Common myeloid progenitor, CD34-positive (primary cell): ENCODE data around the gene SLC6A3.

Experiments
- CTCF ChIA-PET: fragments of 350-600 bp; sonication (Branson Sonifier 250); formaldehyde crosslinking; loops from one replicate; lab custom pipeline; 2021; ENCODE audit warnings: antibody characterized with exemption; lab: Charles Lee
- POLR2A ChIA-PET: fragments of 350-600 bp; sonication (Branson Sonifier 250); formaldehyde crosslinking; loops from one replicate; lab custom pipeline; 2021; ENCODE audit warnings: antibody characterized with exemption; lab: Charles Lee
- DNase-seq, 3 donors: peaks; one replicate each; pipeline versions ENCODE4 v3.0.0 to v3.0.0-alpha.2; 2013
- H3K27ac ChIP-seq, 2 experiments: 1 replicate in 1 of 2; 2 replicates in 1 of 2; pipeline ENCODE4 v1.7.0; 2013; ENCODE audit warnings: inconsistent platforms in 2 of 2, low read length in 2 of 2, mild to moderate bottlenecking in 2 of 2, low read depth in 1 of 2, moderate library complexity in 1 of 2; ENCODE audit not compliant: severe bottlenecking in 2 of 2, insufficient read depth in 1 of 2, poor library complexity in 1 of 2
- H3K27me3 ChIP-seq, 5 experiments: replicated peaks in 2 of 5; 1 replicate in 3 of 5; 2 replicates in 2 of 5; pipeline versions ENCODE4 v1.6.1 to v1.7.0; 2013; ENCODE audit warnings: low read length in 4 of 5, mild to moderate bottlenecking in 2 of 5, moderate library complexity in 2 of 5, inconsistent platforms in 1 of 5; ENCODE audit not compliant: insufficient read depth in 5 of 5, control insufficient read depth in 4 of 5
- H3K36me3 ChIP-seq, 4 experiments: 1 replicate in 2 of 4; 2 replicates in 2 of 4; pipeline versions ENCODE4 v1.6.1 to v1.7.0; 2013; ENCODE audit warnings: low read length in 3 of 4, control low read depth in 1 of 4, mild to moderate bottlenecking in 1 of 4; ENCODE audit not compliant: control insufficient read depth in 4 of 4, insufficient read depth in 4 of 4
- H3K4me1 ChIP-seq, 4 experiments: 1 replicate in 3 of 4; 2 replicates in 1 of 4; pipeline versions ENCODE4 v1.6.1 to v1.7.1; 2013; ENCODE audit warnings: low read length in 3 of 4, mild to moderate bottlenecking in 3 of 4, control low read depth in 1 of 4, inconsistent platforms in 1 of 4, moderate library complexity in 1 of 4; ENCODE audit not compliant: control insufficient read depth in 4 of 4, insufficient read depth in 4 of 4; ENCODE audit errors: control extremely low read depth in 1 of 4
- H3K4me3 ChIP-seq, 7 experiments: 1 replicate in 4 of 7; 2 replicates in 3 of 7; pipeline versions ENCODE4 v1.5.1 to v1.7.0; 2013; ENCODE audit warnings: mild to moderate bottlenecking in 7 of 7, low read length in 6 of 7, moderate library complexity in 6 of 7, inconsistent platforms in 2 of 7, low read depth in 2 of 7, control low read depth in 1 of 7; ENCODE audit not compliant: insufficient read depth in 4 of 7, control insufficient read depth in 1 of 7; ENCODE audit errors: extremely low read depth in 1 of 7
- H3K9me3 ChIP-seq, 5 experiments: 1 replicate in 4 of 5; 2 replicates in 1 of 5; pipeline versions ENCODE4 v1.6.1 to v1.7.1; 2013; ENCODE audit warnings: low read length in 4 of 5, mild to moderate bottlenecking in 2 of 5, inconsistent platforms in 1 of 5, low read depth in 1 of 5, moderate library complexity in 1 of 5; ENCODE audit not compliant: control insufficient read depth in 4 of 5, insufficient read depth in 2 of 5; ENCODE audit errors: control extremely low read depth in 1 of 5
- WGBS: methylation state at CpG from one replicate; pipeline ENCODE4 v1.1.5; 2013; ENCODE audit not compliant: insufficient coverage; 5-methylcytosine and 5-hydroxymethylcytosine counted together

Gene SLC6A3

GRCh38 chr5:1419476-1420210, 25.6 kb downstream of the SLC6A3 start:
- peaks cover 0 to 10% (median 0%) of the 10 kb centered on the region in 5 experiments for H3K9me3 ChIP-seq
- ChIA-PET POLR2A (no interaction called here), CTCF (no interaction called here)
- no peaks in the 10 kb centered on the region for H3K36me3 ChIP-seq
- 71% methylated on average over 11 of the region's 11 CpGs for WGBS
- H3K27me3 ChIP-seq: peaks cover 0 to 9% (median 0%) of the 10 kb centered on the region in 5 experiments
- H3K27ac ChIP-seq: no peak overlapping the region
- no peaks in the 10 kb centered on the region for H3K4me1 ChIP-seq
- no peak overlapping the region for H3K4me3 ChIP-seq
- no peak for DNase-seq

- CTCF ChIA-PET: no interaction called here
- POLR2A ChIA-PET: no interaction called here
- H3K9me3 ChIP-seq: peaks cover 0 to 10% (median 0%) of the 10 kb centered on the region in 5 experiments
- H3K4me1 ChIP-seq: no peaks in the 10 kb centered on the region
- no peaks in the 10 kb centered on the region for H3K36me3 ChIP-seq
- DNase-seq: no peak
- H3K27me3 ChIP-seq: peaks cover 0 to 11% (median 0%) of the 10 kb centered on the region in 5 experiments
- H3K27ac ChIP-seq: no peak overlapping the region
- H3K4me3 ChIP-seq: no peak overlapping the region
Observed at GRCh38 chr5:1418921-1419280, 26.3 kb downstream of the SLC6A3 start.

GRCh38 chr5:1418238-1418920, 26.9 kb downstream of the SLC6A3 start:
- Histone ChIP-seq H3K27me3 (peaks cover 0 to 16% (median 0%) of the 10 kb centered on the region in 5 experiments), H3K36me3 (no peaks in the 10 kb centered on the region), H3K4me1 (no peaks in the 10 kb centered on the region), H3K27ac (no peak overlapping the region), H3K4me3 (no peak overlapping the region), H3K9me3 (peaks cover 0 to 10% (median 0%) of the 10 kb centered on the region in 5 experiments)
- WGBS: 96% methylated on average over 2 of the region's 2 CpGs
- no peak for DNase-seq
- POLR2A ChIA-PET: no interaction called here
- CTCF ChIA-PET: no interaction called here

GRCh38 chr5:1417586-1418225, 27.5 kb downstream of the SLC6A3 start:
- POLR2A ChIA-PET: no interaction called here
- Histone ChIP-seq H3K27me3 (peaks cover 0 to 22% (median 1%) of the 10 kb centered on the region in 5 experiments), H3K9me3 (peaks cover 0 to 10% (median 0%) of the 10 kb centered on the region in 5 experiments), H3K4me1 (no peaks in the 10 kb centered on the region), H3K36me3 (no peaks in the 10 kb centered on the region), H3K4me3 (no peak overlapping the region), H3K27ac (no peak overlapping the region)
- CTCF ChIA-PET: no interaction called here
- WGBS: 76% methylated on average over 6 of the region's 6 CpGs
- DNase-seq: no peak

- Histone ChIP-seq H3K9me3 (peaks cover 0 to 10% (median 0%) of the 10 kb centered on the region in 5 experiments), H3K27ac (no peak overlapping the region), H3K4me3 (no peak overlapping the region), H3K4me1 (no peaks in the 10 kb centered on the region), H3K27me3 (peaks cover 0 to 29% (median 3%) of the 10 kb centered on the region in 5 experiments), H3K36me3 (no peaks in the 10 kb centered on the region)
- WGBS: 92% methylated on average over 10 of the region's 12 CpGs
- CTCF ChIA-PET: no interaction called here
- DNase-seq: no peak
- POLR2A ChIA-PET: no interaction called here
Observed at GRCh38 chr5:1416856-1417469, 28.3 kb downstream of the SLC6A3 start.

- H3K36me3 ChIP-seq: no peaks in the 10 kb centered on the region
- H3K4me1 ChIP-seq: no peaks in the 10 kb centered on the region
- ChIA-PET POLR2A (no interaction called here), CTCF (no interaction called here)
- no peak for DNase-seq
- no peak overlapping the region for H3K27ac ChIP-seq
- H3K4me3 ChIP-seq: no peak overlapping the region
- H3K9me3 ChIP-seq: peaks cover 0 to 10% (median 0%) of the 10 kb centered on the region in 5 experiments
- WGBS: 84% methylated on average over 22 of the region's 22 CpGs
- H3K27me3 ChIP-seq: peaks cover 0 to 31% (median 3%) of the 10 kb centered on the region in 5 experiments
Observed at GRCh38 chr5:1415626-1416360, 29.4 kb downstream of the SLC6A3 start.
